Fibroblast of villous mesenchyme (primary cell): Measurements from ENCODE around the gene DRD3. TPM values are rescaled to one million over a fixed set of nuclear protein-coding genes. Genes with fewer than 3 reads are reported as not detected.

Experiments used
- DNase-seq: peaks from one replicate; pipeline ENCODE4 v3.0.0-alpha.2; 2010; ENCODE audit warnings: low read depth
- H3K4me3 ChIP-seq: 2 replicates; pipeline ENCODE4 v1.5.1; 2011; ENCODE audit warnings: low read depth, mild to moderate bottlenecking, low read length
- total RNA-seq: library from RNA; depleted of rRNA; stranded (reverse); fragments of >200 nt; gene quantifications from 2 replicates; pipeline ENCODE4 v1.2.3, GENCODE V29; 2012
- TF ChIP-seq, protein P1 (sequence below): IDR thresholded peaks from 2 replicates; pipeline ENCODE4 v1.5.1; 2012; ENCODE audit warnings: low read depth, mild to moderate bottlenecking, low read length; ENCODE audit not compliant: insufficient read depth

Gene DRD3
- total RNA-seq, 1 donor = not detected

GRCh38 chr3:114144909-114145688, 33.8 kb downstream of the DRD3 start:
- H3K4me3 ChIP-seq = no peak overlapping the region
- TF ChIP-seq, protein P1, sequence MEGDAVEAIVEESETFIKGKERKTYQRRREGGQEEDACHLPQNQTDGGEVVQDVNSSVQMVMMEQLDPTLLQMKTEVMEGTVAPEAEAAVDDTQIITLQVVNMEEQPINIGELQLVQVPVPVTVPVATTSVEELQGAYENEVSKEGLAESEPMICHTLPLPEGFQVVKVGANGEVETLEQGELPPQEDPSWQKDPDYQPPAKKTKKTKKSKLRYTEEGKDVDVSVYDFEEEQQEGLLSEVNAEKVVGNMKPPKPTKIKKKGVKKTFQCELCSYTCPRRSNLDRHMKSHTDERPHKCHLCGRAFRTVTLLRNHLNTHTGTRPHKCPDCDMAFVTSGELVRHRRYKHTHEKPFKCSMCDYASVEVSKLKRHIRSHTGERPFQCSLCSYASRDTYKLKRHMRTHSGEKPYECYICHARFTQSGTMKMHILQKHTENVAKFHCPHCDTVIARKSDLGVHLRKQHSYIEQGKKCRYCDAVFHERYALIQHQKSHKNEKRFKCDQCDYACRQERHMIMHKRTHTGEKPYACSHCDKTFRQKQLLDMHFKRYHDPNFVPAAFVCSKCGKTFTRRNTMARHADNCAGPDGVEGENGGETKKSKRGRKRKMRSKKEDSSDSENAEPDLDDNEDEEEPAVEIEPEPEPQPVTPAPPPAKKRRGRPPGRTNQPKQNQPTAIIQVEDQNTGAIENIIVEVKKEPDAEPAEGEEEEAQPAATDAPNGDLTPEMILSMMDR = no peak
- peak; percentile 59 for DNase-seq

DNA sequence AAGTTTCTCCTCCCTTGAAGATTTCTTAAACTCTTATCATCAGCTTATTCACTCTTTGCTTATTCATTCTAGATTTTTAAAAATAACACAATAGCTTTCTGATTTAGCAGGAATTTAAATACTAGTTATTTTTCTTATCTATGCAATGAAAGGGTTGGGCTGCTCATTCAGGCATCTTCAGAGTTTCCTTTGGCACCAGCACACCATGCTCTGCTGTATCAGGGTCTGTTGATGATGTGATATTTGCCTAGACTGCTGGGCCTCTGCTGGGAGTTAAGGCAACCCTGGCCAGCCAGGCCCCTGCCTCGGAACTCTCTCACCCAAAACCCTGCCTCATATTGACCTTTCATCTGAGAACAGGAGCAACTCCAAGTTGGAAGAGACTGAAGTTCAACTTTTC, 35.0 kb downstream of the DRD3 start:
- TF ChIP-seq, protein P1 = no peak
- no peak overlapping the region for H3K4me3 ChIP-seq
- no peak for DNase-seq

DNA sequence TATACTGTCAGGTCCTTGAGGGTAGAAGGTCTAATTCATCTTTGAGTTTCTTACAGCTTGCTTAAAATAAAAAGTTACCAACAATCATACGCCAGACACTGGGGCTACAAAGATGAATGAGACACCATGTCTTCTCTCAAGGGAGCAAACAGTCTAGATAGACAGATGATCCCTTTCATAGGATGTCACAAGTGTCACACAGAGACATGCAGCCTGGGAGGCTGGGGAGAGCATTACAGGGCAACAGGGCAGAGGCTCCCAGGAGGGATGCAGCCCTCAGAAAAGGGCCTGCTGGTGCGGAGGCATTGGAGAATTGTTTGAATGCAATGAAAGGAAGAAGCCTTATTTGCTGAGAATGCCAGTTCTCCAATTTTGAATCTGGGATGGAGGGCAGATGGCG, 39.0 kb downstream of the DRD3 start:
- no peak overlapping the region for H3K4me3 ChIP-seq
- TF ChIP-seq, protein P1 = no peak
- no peak for DNase-seq

DNA sequence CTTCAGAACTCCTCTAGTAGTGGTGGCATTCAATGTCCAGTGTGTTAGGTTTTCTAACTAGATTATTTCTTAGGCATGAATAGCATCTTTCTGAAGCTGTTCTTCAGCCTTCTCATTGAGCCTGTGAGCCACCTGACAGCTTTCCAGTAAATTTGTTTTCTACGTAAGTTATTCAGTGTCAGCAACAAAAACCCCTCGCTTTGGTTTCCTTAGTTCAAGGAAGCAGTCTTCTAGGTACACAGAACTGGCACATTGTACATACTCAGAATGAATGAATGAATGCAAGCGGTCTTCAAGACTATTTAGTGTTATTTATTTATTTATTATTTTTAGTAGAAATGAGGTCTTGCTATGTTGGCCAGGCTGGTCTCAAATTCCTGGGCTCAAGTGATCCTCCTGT, 44.9 kb downstream of the DRD3 start:
- DNase-seq = no peak
- H3K4me3 ChIP-seq = no peak overlapping the region
- TF ChIP-seq, protein P1 = no peak

DNA sequence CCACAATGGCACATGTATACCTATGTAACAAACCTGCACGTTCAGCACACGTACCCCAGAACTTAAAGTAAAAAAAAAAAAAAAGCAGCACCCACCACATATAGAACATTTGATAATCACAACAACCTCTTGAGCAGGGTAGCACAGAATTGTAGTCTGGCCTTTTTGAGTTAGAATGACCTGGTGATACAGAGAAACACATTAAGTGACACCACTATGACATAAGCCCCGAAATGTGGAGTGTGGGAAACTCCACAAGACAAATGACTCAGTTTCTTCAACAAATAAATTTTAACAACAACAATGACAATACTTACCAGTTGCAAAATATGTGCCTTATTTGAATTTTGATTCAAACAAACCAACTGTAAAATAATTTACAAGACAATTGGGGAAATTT, 46.4 kb downstream of the DRD3 start:
- no peak for DNase-seq
- H3K4me3 ChIP-seq = no peak overlapping the region
- TF ChIP-seq, protein P1 = no peak

DNA sequence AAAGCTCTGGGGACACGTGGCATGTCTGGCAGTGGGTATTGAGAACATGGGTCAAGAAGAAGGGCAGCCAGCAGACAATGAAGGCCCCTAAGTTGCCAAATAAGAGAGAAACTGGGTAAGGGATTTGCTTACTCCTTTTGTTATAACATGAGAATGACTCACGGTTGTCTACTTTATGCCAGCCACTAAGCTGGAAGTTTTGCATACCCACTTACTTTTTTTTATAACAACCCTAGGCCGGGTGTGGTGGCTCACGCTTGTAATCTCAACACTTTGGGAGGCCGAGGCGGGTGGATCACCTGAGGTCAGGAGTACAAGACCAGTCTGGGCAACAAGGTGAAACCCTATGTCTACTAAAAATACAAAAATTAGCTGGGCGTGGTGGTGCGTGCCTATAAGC, 50.0 kb downstream of the DRD3 start:
- H3K4me3 ChIP-seq = no peak overlapping the region
- TF ChIP-seq, protein P1 = no peak
- no peak for DNase-seq

- TF ChIP-seq, protein P1 = no peak
- no peak for DNase-seq
- H3K4me3 ChIP-seq = no peak overlapping the region
Observed at GRCh38 chr3:114128231-114128630, 50.6 kb downstream of the DRD3 start.
